Upper lobe of left lung (tissue), 4 donors: ENCODE data around the gene DOCK10.

Source experiments
- POLR2A ChIP-seq, 4 donors: fragments of 450-650 bp; IDR thresholded peaks; one replicate each; pipeline ENCODE4 v1.5.1; 2016 to 2017; ENCODE audit warnings: antibody characterized with exemption in 4 of 4, mild to moderate bottlenecking in 2 of 4
- TF ChIP-seq, protein P1 (sequence below), 6 experiments: fragments of 450-650 bp in 4 of 6; fragments of 200-600 bp in 2 of 6; sonication (generic) in 2 of 6; IDR thresholded peaks; one replicate each; pipeline ENCODE4 v1.5.1; 2016 to 2019; ENCODE audit warnings: antibody characterized with exemption in 6 of 6

DNA sequence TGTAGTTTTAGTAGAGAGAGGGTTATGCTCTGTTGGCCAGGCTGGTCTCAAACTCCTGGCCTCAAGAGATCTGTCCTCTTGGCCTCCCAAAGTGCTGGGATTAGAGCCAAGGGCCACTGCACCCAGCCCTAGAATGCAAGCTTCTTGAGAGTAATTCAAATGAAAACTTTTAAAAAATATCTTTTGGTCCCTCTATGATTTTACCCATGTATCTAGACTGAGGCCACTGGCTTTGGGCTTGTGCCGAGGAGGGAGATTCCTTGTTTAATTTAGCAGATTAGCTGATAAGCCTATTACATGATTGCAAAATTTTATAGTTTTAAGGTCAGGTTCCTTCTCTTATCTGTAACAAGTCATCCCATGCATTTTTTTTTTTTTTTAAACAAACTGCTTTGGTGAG is 266.6 kb downstream of the DOCK10 start:
- TF ChIP-seq, protein P1, sequence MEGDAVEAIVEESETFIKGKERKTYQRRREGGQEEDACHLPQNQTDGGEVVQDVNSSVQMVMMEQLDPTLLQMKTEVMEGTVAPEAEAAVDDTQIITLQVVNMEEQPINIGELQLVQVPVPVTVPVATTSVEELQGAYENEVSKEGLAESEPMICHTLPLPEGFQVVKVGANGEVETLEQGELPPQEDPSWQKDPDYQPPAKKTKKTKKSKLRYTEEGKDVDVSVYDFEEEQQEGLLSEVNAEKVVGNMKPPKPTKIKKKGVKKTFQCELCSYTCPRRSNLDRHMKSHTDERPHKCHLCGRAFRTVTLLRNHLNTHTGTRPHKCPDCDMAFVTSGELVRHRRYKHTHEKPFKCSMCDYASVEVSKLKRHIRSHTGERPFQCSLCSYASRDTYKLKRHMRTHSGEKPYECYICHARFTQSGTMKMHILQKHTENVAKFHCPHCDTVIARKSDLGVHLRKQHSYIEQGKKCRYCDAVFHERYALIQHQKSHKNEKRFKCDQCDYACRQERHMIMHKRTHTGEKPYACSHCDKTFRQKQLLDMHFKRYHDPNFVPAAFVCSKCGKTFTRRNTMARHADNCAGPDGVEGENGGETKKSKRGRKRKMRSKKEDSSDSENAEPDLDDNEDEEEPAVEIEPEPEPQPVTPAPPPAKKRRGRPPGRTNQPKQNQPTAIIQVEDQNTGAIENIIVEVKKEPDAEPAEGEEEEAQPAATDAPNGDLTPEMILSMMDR (IDR thresholded peaks at IDR 0.05): no peak
- no peak for TF ChIP-seq POLR2A (IDR thresholded peaks at IDR 0.05)
